HCT116 (cell line): ENCODE data around the gene GNG2. TPM values are rescaled to one million over a fixed set of nuclear protein-coding genes. Genes with fewer than 3 reads are reported as not detected.

ENCODE experiments used
- ATAC-seq: fragments of 200-7000 bp; cut with Tn5 transposase; 2 replicates; pipeline ENCODE4 v1.9.1; 2020; ENCODE audit warnings: mild to moderate bottlenecking, moderate library complexity
- BruUV-seq: library from RNA; stranded (reverse); fragments of 400-500 nt; replicated peaks from 2 replicates; lab custom pipeline; 2021; lab: Mats Ljungman, UMichigan
- CTCF ChIA-PET: fragments of 300-600 bp; sonication (Branson Sonifier 250); formaldehyde crosslinking; loops from one replicate; lab custom pipeline; 2021; ENCODE audit warnings: antibody characterized with exemption; lab: Charles Lee
- POLR2A ChIA-PET: fragments of 300-600, 350-600 bp; sonication (Branson Sonifier 250); formaldehyde crosslinking; loops from one replicate; lab custom pipeline; 2021; ENCODE audit warnings: antibody characterized with exemption; lab: Charles Lee
- RAD21 ChIA-PET, 2 experiments: fragments of 300-600 bp; sonication (Branson Sonifier 250); formaldehyde crosslinking; loops; one replicate each; lab custom pipeline; 2023; ENCODE audit warnings: low total read pairs in 2 of 2; ENCODE audit not compliant: uncharacterized antibody in 2 of 2, unreplicated experiment in 2 of 2, low non-redundant PET in 1 of 2; lab: Charles Lee
- DNase-seq: peaks from one replicate; pipeline ENCODE4 v3.0.0-alpha.2; 2010; ENCODE audit warnings: low read depth, low spot score
- H2AFZ ChIP-seq: fragments of 200-600 bp; shearing (Covaris generic), sonication (generic); 2 replicates; pipeline ENCODE4 v1.6.1; 2017; ENCODE audit warnings: low read depth, mixed run types, mixed read lengths, antibody characterized with exemption, low read length; ENCODE audit not compliant: poor library complexity, severe bottlenecking
- H3K27ac ChIP-seq: 2 replicates; pipeline ENCODE4 v1.5.1; 2012; ENCODE audit warnings: low read depth, low read length
- H3K27me3 ChIP-seq: fragments of 200-600 bp; sonication (generic); 2 replicates; pipeline ENCODE4 v1.6.1; 2016; ENCODE audit warnings: mixed run types, low read length, mixed read lengths; ENCODE audit not compliant: insufficient read depth
- H3K36me3 ChIP-seq, 2 experiments: fragments of 200-500 bp in 1 of 2; fragments of 200-600 bp in 1 of 2; sonication (Bioruptor generic) in 1 of 2; sonication (generic) in 1 of 2; 2 replicates each; pipeline versions ENCODE4 v1.5.1 to v1.6.1; 2014 to 2016; ENCODE audit warnings: low read length in 2 of 2, inconsistent platforms in 1 of 2, mixed read lengths in 1 of 2, mixed run types in 1 of 2; ENCODE audit not compliant: insufficient read depth in 2 of 2, control insufficient read depth in 1 of 2
- H3K4me1 ChIP-seq, 2 experiments: fragments of 200-600 bp in 1 of 2; sonication (generic) in 1 of 2; 2 replicates each; pipeline versions ENCODE4 v1.5.1 to v1.6.1; 2012 to 2017; ENCODE audit warnings: low read length in 2 of 2, inconsistent platforms in 1 of 2, mild to moderate bottlenecking in 1 of 2, mixed read lengths in 1 of 2, mixed run types in 1 of 2, moderate library complexity in 1 of 2; ENCODE audit not compliant: insufficient read depth in 2 of 2, control insufficient read depth in 1 of 2
- H3K4me2 ChIP-seq: fragments of 200-600 bp; sonication (generic); 2 replicates; pipeline ENCODE4 v1.6.1; 2017; ENCODE audit warnings: mixed run types, low read length, mixed read lengths
- H3K4me3 ChIP-seq, 2 experiments: fragments of 200-600 bp in 1 of 2; sonication (generic) in 1 of 2; replicated peaks in 1 of 2; 2 replicates each; pipeline ENCODE4 v1.5.1; 2011 to 2016; ENCODE audit warnings: low read length in 2 of 2, control low read depth in 1 of 2, low read depth in 1 of 2, mild to moderate bottlenecking in 1 of 2, mixed read lengths in 1 of 2, mixed run types in 1 of 2
- H3K79me2 ChIP-seq: fragments of 200-600 bp; sonication (generic); 2 replicates; pipeline ENCODE4 v1.6.1; 2017; ENCODE audit warnings: mild to moderate bottlenecking, mixed run types, low read length, moderate library complexity, mixed read lengths; ENCODE audit not compliant: insufficient read depth
- H3K9ac ChIP-seq: fragments of 200-600 bp; sonication (generic); 2 replicates; pipeline ENCODE4 v1.6.1; 2016; ENCODE audit warnings: low read length, mixed read lengths
- H3K9me2 ChIP-seq: fragments of 200-600 bp; sonication (generic), shearing (Covaris generic); 2 replicates; pipeline ENCODE4 v1.6.1; 2017; ENCODE audit warnings: mixed run types, mild to moderate bottlenecking, moderate library complexity; ENCODE audit not compliant: insufficient read depth
- H3K9me3 ChIP-seq, 2 experiments: fragments of 200-500 bp in 1 of 2; fragments of 200-600 bp in 1 of 2; sonication (Bioruptor generic) in 1 of 2; sonication (generic) in 1 of 2; 2 replicates each; pipeline ENCODE4 v1.6.1; 2014 to 2017; ENCODE audit warnings: low read length in 2 of 2, mixed read lengths in 2 of 2, inconsistent platforms in 1 of 2, low read depth in 1 of 2, mild to moderate bottlenecking in 1 of 2, mixed run types in 1 of 2, moderate library complexity in 1 of 2; ENCODE audit not compliant: control insufficient read depth in 1 of 2, insufficient read depth in 1 of 2
- H4K20me1 ChIP-seq: fragments of 200-600 bp; sonication (generic), shearing (Covaris generic); 2 replicates; pipeline ENCODE4 v1.6.1; 2017; ENCODE audit warnings: mixed run types, mild to moderate bottlenecking, moderate library complexity; ENCODE audit not compliant: insufficient read depth
- CBX3 ChIP-seq: IDR thresholded peaks from 2 replicates; pipeline ENCODE4 v1.6.1; 2012; ENCODE audit warnings: low read depth
- ELF1 ChIP-seq: IDR thresholded peaks from 2 replicates; pipeline ENCODE4 v1.6.1; 2012; ENCODE audit warnings: low read depth, borderline replicate concordance
- EZH2 ChIP-seq: fragments of 200-600 bp; sonication (generic); IDR thresholded peaks from 2 replicates; pipeline ENCODE4 v1.6.1; 2017; ENCODE audit warnings: antibody characterized with exemption, mixed run types
- MAX ChIP-seq: IDR thresholded peaks from 2 replicates; pipeline ENCODE4 v1.6.1; 2012
- POLR2AphosphoS5 ChIP-seq: IDR thresholded peaks from 2 replicates; pipeline ENCODE4 v1.6.1; 2011; ENCODE audit warnings: mild to moderate bottlenecking, low read depth, low read length, moderate library complexity
- REST ChIP-seq: IDR thresholded peaks from 2 replicates; pipeline ENCODE4 v1.6.1; 2012; ENCODE audit warnings: low read depth
- TCF7L2 ChIP-seq: IDR thresholded peaks from 2 replicates; pipeline ENCODE4 v1.7.0; 2011; ENCODE audit warnings: borderline replicate concordance, inconsistent platforms; ENCODE audit not compliant: insufficient read depth, insufficient read length; ENCODE audit errors: extremely low read depth
- intact Hi-C: fragments of 100-400 bp; cut with micrococcal nuclease; formaldehyde crosslinking; loops from 2 replicates; pipeline ENCODE4 v1.10.0; 2022
- total RNA-seq: library from RNA; stranded (reverse); gene quantifications from one replicate; pipeline ENCODE4 v1.2.1, GENCODE V29; 2021; ENCODE audit not compliant: unreplicated experiment
- TF ChIP-seq, protein P1 (sequence below): IDR thresholded peaks from 2 replicates; pipeline ENCODE4 v1.6.1; 2011; ENCODE audit warnings: mild to moderate bottlenecking, low read length, moderate library complexity; ENCODE audit not compliant: insufficient replicate concordance; ENCODE audit errors: extremely low read depth

The GNG2 gene
- total RNA-seq, 1 experiment from 2014 or later = 0.74 TPM

DNA sequence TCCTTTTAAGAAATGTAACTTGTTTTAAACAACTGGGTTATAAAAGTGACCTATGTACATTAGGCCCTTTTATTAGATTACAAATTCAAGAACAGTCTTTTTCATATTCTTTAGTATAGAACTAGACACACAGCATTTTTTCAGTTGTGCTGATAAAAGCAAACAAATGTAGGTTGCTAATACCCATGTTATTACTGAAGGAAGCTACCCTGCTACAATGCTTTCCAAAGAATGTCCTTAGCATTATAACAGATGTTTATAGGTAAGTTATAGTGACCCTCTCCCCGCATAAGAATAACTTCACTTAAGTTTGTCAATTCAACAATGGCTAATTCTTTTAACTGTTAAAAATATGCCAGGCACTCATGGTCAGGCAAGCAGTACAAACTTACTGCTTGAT lies 146.8 kb downstream of the GNG2 start:
- no TSS peak for BruUV-seq
- Histone ChIP-seq H3K27me3 (no peaks in the 10 kb centered on the region), H3K27ac (no peak overlapping the region), H2AFZ (no peak overlapping the region), H3K9ac (no peak overlapping the region), H3K36me3 (peaks cover 44 to 67% of the 10 kb centered on the region in 2 experiments), H3K4me2 (no peak overlapping the region), H3K79me2 (no peaks in the 10 kb centered on the region; the same call in 1 of the 2 replicates), H4K20me1 (no peaks in the 10 kb centered on the region), H3K9me3 (no peaks in the 10 kb centered on the region), H3K4me3 (no peak overlapping the region), H3K9me2 (no peaks in the 10 kb centered on the region), H3K4me1 (no peaks in the 10 kb centered on the region)
- ATAC-seq = no peak
- no peak for DNase-seq
- POLR2A ChIA-PET = no interaction called here
- RAD21 ChIA-PET = no interaction called here
- CTCF ChIA-PET = no interaction called here
- TF ChIP-seq MAX = no peak
- TF ChIP-seq REST = no peak
- TF ChIP-seq TCF7L2 = no peak
- TF ChIP-seq ELF1 = no peak
- TF ChIP-seq, protein P1, sequence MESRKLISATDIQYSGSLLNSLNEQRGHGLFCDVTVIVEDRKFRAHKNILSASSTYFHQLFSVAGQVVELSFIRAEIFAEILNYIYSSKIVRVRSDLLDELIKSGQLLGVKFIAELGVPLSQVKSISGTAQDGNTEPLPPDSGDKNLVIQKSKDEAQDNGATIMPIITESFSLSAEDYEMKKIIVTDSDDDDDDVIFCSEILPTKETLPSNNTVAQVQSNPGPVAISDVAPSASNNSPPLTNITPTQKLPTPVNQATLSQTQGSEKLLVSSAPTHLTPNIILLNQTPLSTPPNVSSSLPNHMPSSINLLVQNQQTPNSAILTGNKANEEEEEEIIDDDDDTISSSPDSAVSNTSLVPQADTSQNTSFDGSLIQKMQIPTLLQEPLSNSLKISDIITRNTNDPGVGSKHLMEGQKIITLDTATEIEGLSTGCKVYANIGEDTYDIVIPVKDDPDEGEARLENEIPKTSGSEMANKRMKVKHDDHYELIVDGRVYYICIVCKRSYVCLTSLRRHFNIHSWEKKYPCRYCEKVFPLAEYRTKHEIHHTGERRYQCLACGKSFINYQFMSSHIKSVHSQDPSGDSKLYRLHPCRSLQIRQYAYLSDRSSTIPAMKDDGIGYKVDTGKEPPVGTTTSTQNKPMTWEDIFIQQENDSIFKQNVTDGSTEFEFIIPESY = no peak
- no peak for TF ChIP-seq EZH2
- TF ChIP-seq CBX3 = no peak
- TF ChIP-seq POLR2AphosphoS5 = no peak
- intact Hi-C loops = no loop called here
